SK-N-SH treated with all-trans-retinoic acid at 6 μM for 48 hours (cell line): ENCODE results near the gene TRPM7.

Source experiments
- ATAC-seq: fragments of 200-7000 bp; cut with Tn5 transposase; 3 replicates; pipeline ENCODE4 v1.9.1; 2020; ENCODE audit warnings: mild to moderate bottlenecking, moderate library complexity
- ARNTL ChIP-seq: fragments of 450-650 bp; formaldehyde crosslinking; IDR thresholded peaks from 2 replicates; pipeline ENCODE4 v1.5.0; 2020; ENCODE audit warnings: low read depth, mild to moderate bottlenecking, moderate library complexity, borderline replicate concordance
- CREB5 ChIP-seq: fragments of 250-450 bp; sonication (Bioruptor Pico); IDR thresholded peaks from 2 replicates; pipeline ENCODE4 v1.5.1; 2020; ENCODE audit warnings: low read depth, mild to moderate bottlenecking, moderate library complexity
- CSDC2 ChIP-seq: fragments of 250-450 bp; sonication (Bioruptor Pico); IDR thresholded peaks from 2 replicates; pipeline ENCODE4 v1.5.0; 2020; ENCODE audit warnings: mild to moderate bottlenecking, moderate library complexity
- GLIS3 ChIP-seq: fragments of 250-450 bp; sonication (Bioruptor Pico); IDR thresholded peaks from 2 replicates; pipeline ENCODE4 v1.5.0; 2020; ENCODE audit warnings: mild to moderate bottlenecking, moderate library complexity
- ISL1 ChIP-seq: fragments of 250-450 bp; sonication (Bioruptor Pico); IDR thresholded peaks from 2 replicates; pipeline ENCODE4 v2.1.2; 2022; ENCODE audit warnings: mild to moderate bottlenecking, moderate library complexity
- OSR1 ChIP-seq: fragments of 250-450 bp; sonication (Bioruptor Pico); IDR thresholded peaks from 2 replicates; pipeline ENCODE4 v1.8.0; 2022; ENCODE audit warnings: moderate library complexity, mild to moderate bottlenecking, inconsistent platforms
- PPARA ChIP-seq: fragments of 250-450 bp; sonication (Bioruptor Pico); IDR thresholded peaks from 2 replicates; pipeline ENCODE4 v1.5.0; 2020; ENCODE audit warnings: mild to moderate bottlenecking, borderline replicate concordance
- RARB ChIP-seq: fragments of 250-450 bp; sonication (Bioruptor Pico); IDR thresholded peaks from 2 replicates; pipeline ENCODE4 v1.8.0; 2021; ENCODE audit warnings: mild to moderate bottlenecking, moderate library complexity
- TCF4 ChIP-seq: fragments of 250-450 bp; sonication (Bioruptor Pico); IDR thresholded peaks from 2 replicates; pipeline ENCODE4 v1.8.0; 2021; ENCODE audit warnings: mild to moderate bottlenecking, moderate library complexity, borderline replicate concordance
- TOX ChIP-seq: fragments of 250-450 bp; sonication (Bioruptor Pico); IDR thresholded peaks from 2 replicates; pipeline ENCODE4 v1.8.0; 2021; ENCODE audit warnings: mild to moderate bottlenecking, moderate library complexity, borderline replicate concordance
- ZC3H10 ChIP-seq: fragments of 250-450 bp; sonication (Bioruptor Pico); IDR thresholded peaks from 2 replicates; pipeline ENCODE4 v1.5.1; 2021; ENCODE audit warnings: mild to moderate bottlenecking, moderate library complexity
- ZFP3 ChIP-seq: fragments of 250-450 bp; sonication (Bioruptor Pico); IDR thresholded peaks from 2 replicates; pipeline ENCODE4 v1.5.0; 2020; ENCODE audit warnings: mild to moderate bottlenecking, moderate library complexity
- ZFP30 ChIP-seq: fragments of 450-650 bp; formaldehyde crosslinking; IDR thresholded peaks from 2 replicates; pipeline ENCODE4 v1.5.0; 2022; ENCODE audit warnings: mild to moderate bottlenecking, moderate library complexity
- ZNF565 ChIP-seq: fragments of 450-650 bp; formaldehyde crosslinking; conservative IDR thresholded peaks from 2 replicates; pipeline ENCODE4 v1.5.0; 2020; ENCODE audit warnings: low read depth, mild to moderate bottlenecking, moderate library complexity
- ZNF70 ChIP-seq: fragments of 450-650 bp; formaldehyde crosslinking; IDR thresholded peaks from 2 replicates; pipeline ENCODE4 v1.5.0; 2020; ENCODE audit warnings: mild to moderate bottlenecking, moderate library complexity
- ZNF8 ChIP-seq: fragments of 450-650 bp; formaldehyde crosslinking; IDR thresholded peaks from 2 replicates; pipeline ENCODE4 v1.5.0; 2020; ENCODE audit warnings: mild to moderate bottlenecking, moderate library complexity
- TF ChIP-seq, protein P1 (sequence below): fragments of 250-450 bp; sonication (Bioruptor Pico); IDR thresholded peaks from 2 replicates; pipeline ENCODE4 v1.5.1; 2021; ENCODE audit warnings: mild to moderate bottlenecking, moderate library complexity
- TF ChIP-seq, protein P2 (sequence below): fragments of 250-450 bp; sonication (Bioruptor Pico); IDR thresholded peaks from 2 replicates; pipeline ENCODE4 v1.8.0; 2021; ENCODE audit warnings: low read depth, mild to moderate bottlenecking, moderate library complexity, borderline replicate concordance
- TF ChIP-seq, protein P3 (sequence below): fragments of 250-450 bp; sonication (Bioruptor Pico); IDR thresholded peaks from 2 replicates; pipeline ENCODE4 v1.5.0; 2020; ENCODE audit warnings: mild to moderate bottlenecking, moderate library complexity

TRPM7 gene

GRCh38 chr15:50707878-50708427 lies 21.4 kb upstream of the TRPM7 start:
- no peak for TF ChIP-seq ZC3H10 (CRISPR knock-in tag)
- TF ChIP-seq TCF4: no peak
- TF ChIP-seq TOX (CRISPR knock-in tag): no peak
- TF ChIP-seq GLIS3 (CRISPR knock-in tag): no peak
- no peak for TF ChIP-seq CSDC2
- TF ChIP-seq, protein P1, sequence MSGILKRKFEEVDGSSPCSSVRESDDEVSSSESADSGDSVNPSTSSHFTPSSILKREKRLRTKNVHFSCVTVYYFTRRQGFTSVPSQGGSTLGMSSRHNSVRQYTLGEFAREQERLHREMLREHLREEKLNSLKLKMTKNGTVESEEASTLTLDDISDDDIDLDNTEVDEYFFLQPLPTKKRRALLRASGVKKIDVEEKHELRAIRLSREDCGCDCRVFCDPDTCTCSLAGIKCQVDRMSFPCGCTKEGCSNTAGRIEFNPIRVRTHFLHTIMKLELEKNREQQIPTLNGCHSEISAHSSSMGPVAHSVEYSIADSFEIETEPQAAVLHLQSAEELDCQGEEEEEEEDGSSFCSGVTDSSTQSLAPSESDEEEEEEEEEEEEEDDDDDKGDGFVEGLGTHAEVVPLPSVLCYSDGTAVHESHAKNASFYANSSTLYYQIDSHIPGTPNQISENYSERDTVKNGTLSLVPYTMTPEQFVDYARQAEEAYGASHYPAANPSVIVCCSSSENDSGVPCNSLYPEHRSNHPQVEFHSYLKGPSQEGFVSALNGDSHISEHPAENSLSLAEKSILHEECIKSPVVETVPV: no peak
- TF ChIP-seq ZFP3 (CRISPR knock-in tag): no peak
- no peak for TF ChIP-seq OSR1
- TF ChIP-seq ZNF70 (CRISPR knock-in tag): no peak
- TF ChIP-seq, protein P2, sequence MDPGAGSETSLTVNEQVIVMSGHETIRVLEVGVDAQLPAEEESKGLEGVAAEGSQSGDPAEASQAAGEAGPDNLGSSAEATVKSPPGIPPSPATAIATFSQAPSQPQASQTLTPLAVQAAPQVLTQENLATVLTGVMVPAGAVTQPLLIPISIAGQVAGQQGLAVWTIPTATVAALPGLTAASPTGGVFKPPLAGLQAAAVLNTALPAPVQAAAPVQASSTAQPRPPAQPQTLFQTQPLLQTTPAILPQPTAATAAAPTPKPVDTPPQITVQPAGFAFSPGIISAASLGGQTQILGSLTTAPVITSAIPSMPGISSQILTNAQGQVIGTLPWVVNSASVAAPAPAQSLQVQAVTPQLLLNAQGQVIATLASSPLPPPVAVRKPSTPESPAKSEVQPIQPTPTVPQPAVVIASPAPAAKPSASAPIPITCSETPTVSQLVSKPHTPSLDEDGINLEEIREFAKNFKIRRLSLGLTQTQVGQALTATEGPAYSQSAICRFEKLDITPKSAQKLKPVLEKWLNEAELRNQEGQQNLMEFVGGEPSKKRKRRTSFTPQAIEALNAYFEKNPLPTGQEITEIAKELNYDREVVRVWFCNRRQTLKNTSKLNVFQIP (CRISPR knock-in tag): no peak
- TF ChIP-seq ISL1 (CRISPR knock-in tag): no peak
- TF ChIP-seq, protein P3, sequence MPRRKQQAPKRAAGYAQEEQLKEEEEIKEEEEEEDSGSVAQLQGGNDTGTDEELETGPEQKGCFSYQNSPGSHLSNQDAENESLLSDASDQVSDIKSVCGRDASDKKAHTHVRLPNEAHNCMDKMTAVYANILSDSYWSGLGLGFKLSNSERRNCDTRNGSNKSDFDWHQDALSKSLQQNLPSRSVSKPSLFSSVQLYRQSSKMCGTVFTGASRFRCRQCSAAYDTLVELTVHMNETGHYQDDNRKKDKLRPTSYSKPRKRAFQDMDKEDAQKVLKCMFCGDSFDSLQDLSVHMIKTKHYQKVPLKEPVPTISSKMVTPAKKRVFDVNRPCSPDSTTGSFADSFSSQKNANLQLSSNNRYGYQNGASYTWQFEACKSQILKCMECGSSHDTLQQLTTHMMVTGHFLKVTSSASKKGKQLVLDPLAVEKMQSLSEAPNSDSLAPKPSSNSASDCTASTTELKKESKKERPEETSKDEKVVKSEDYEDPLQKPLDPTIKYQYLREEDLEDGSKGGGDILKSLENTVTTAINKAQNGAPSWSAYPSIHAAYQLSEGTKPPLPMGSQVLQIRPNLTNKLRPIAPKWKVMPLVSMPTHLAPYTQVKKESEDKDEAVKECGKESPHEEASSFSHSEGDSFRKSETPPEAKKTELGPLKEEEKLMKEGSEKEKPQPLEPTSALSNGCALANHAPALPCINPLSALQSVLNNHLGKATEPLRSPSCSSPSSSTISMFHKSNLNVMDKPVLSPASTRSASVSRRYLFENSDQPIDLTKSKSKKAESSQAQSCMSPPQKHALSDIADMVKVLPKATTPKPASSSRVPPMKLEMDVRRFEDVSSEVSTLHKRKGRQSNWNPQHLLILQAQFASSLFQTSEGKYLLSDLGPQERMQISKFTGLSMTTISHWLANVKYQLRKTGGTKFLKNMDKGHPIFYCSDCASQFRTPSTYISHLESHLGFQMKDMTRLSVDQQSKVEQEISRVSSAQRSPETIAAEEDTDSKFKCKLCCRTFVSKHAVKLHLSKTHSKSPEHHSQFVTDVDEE (CRISPR knock-in tag): no peak
- TF ChIP-seq CREB5 (CRISPR knock-in tag): no peak
- TF ChIP-seq ZFP30: no peak
- no peak for TF ChIP-seq RARB
- TF ChIP-seq, all 23 proteins: peak for 0
- no peak for ATAC-seq

GRCh38 chr15:50702762-50703334 lies 16.3 kb upstream of the TRPM7 start:
- peak; percentile 61; the same call in 2 of the 3 replicates for ATAC-seq
- TF ChIP-seq PPARA (CRISPR knock-in tag) (no peak), ZNF565 (no peak), ZNF8 (CRISPR knock-in tag) (no peak), CREB5 (CRISPR knock-in tag) (no peak), ZC3H10 (CRISPR knock-in tag) (no peak), TOX (CRISPR knock-in tag) (no peak), GLIS3 (CRISPR knock-in tag) (no peak), ARNTL (CRISPR knock-in tag) (no peak), CSDC2 (no peak), ZNF70 (CRISPR knock-in tag) (no peak), ISL1 (CRISPR knock-in tag) (no peak)
- TF ChIP-seq, protein P2 (CRISPR knock-in tag): no peak
- TF ChIP-seq, protein P3 (CRISPR knock-in tag): no peak
